Activated T-helper 17 cell treated with anti-CD3 and anti-CD28 coated beads, Interleukin-2, amount 50 U/mL, for 72 hours (primary cell): ENCODE results near the gene CTDSPL. TPM values are rescaled to one million over a fixed set of nuclear protein-coding genes. Genes with fewer than 3 reads are reported as not detected.
A peak's percentile ranks its signal among the peaks of the same experiment; 100 is the strongest.

Source experiments
- ATAC-seq: fragments of 150-1000 bp; cut with Tn5 transposase; replicated peaks from 2 replicates; pipeline ENCODE4 v1.10.0; 2021; ENCODE audit warnings: mild to moderate bottlenecking, moderate library complexity
- H3K27ac Mint-ChIP-seq: one replicate; pipeline ENCODE4 v1.8.0; 2022; ENCODE audit warnings: mixed read lengths
- H3K27me3 Mint-ChIP-seq: one replicate; pipeline ENCODE4 v1.8.0; 2022; ENCODE audit warnings: mixed read lengths
- H3K36me3 Mint-ChIP-seq: one replicate; pipeline ENCODE4 v1.8.0; 2022; ENCODE audit warnings: low read depth, mild to moderate bottlenecking, mixed read lengths
- H3K4me1 Mint-ChIP-seq: one replicate; pipeline ENCODE4 v1.8.0; 2022; ENCODE audit warnings: mixed read lengths
- H3K4me3 Mint-ChIP-seq: one replicate; pipeline ENCODE4 v1.8.0; 2022; ENCODE audit warnings: mild to moderate bottlenecking, mixed read lengths
- H3K9me3 Mint-ChIP-seq: one replicate; pipeline ENCODE4 v1.8.0; 2022; ENCODE audit warnings: mixed read lengths
- total RNA-seq, 2 donors: library from RNA; stranded (reverse); gene quantifications; one replicate each; pipeline ENCODE4 v1.2.3, GENCODE V29; 2022

CTDSPL gene
- total RNA-seq, 2 donors from 2014 or later: 1.5 to 2.3 TPM

DNA sequence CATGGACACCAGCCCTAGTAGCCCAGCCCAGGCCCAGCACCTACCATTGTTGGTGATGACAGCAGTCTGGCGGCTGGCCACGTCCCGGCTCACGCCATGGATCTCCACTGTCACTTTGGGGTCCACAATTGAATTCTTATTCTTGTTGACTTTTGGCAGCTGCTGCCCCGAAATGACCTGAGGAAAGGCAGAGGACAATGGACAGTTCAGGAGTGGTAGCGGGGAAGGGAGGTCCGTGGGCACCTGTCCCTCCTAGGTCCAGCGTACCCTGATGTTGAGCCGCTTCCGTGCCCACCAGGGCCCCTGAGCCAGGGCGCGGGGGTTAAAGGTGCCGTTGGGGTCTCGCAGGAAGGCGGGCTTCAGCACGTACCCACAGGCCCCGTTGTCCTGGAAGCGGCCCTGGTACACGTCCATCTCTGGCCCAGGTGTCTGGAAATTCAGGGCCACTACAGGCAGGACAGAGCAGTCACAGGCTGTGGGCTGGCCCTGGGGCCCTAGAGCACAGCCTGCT is 146.6 kb downstream of the CTDSPL start:
- Mint-ChIP-seq H3K27ac (no peak overlapping the region), H3K36me3 (no peaks in the 10 kb centered on the region), H3K9me3 (no peaks in the 10 kb centered on the region), H3K4me3 (no peak overlapping the region), H3K4me1 (peaks cover 12% of the 10 kb centered on the region), H3K27me3 (no peaks in the 10 kb centered on the region)
- no peak for ATAC-seq

DNA sequence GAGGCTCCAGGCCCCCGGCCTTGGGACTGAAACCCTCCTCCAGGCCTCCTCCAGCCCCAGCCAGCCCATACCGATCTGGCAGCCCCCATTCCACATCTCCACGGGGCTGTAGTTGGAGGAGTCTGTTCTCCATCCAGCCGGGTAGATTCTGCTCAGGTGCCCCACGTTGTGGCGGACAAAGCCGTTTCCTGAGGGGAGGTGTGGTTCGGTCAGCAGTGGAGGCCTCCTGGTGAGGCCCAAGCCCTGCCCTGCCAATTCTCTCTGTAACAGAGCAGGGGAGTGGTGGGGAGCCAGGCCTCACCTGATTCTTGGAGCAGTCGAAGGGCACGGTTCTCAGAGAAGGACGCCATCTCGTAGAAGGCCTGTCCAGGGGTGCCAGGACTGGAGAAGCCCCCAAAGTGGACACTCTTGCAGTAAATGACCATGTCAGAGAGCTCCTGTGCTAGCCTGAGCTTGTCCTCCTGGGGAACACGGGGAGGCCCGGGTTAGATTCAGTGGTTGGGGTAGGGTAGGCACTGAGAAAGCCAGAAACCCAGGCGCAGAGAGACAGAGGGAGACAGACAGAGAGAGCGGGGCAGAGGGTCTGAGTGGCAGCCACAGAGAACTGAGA is 147.4 kb downstream of the CTDSPL start:
- H3K27ac Mint-ChIP-seq: peak overlapping the region; percentile 61

DNA sequence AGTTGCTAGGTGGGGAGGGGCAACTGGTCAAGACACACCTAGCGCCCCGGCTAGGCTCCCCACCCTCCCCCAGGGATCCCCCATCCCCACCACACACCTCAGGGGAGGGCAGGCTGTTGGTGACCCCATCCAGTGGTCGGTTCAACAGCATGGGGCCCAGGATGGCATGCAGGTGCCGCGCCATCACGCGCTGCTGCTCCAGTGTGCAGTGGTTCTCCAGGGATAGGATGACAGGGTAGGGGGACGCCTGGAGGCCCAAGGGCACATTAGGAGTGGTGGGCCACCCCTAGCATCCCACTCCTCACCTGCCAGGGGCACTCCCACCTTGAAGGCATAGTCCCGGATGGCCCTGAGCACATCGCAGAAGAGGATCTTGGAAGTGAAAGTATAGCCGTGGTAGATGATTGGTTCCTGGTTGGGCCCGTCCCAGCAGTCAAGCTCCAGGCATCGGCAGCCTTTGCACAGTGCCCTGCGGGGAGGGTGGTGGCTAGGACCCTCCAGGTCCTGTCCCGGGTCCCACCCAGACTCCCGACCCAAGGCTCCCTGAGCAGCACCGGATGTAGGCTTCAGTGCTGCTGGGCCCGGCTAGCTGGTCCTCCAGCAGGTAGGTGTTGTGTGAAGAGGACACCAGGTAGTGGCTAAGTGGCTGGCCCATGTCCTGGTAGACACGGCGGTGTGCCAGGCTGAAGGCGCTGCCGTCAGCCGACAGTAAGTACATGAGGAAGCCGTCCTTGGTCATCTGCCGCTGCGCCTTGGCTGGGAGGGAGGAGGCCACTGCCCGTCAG is 148.3 kb downstream of the CTDSPL start:
- H3K36me3 Mint-ChIP-seq: peaks cover 15% of the 10 kb centered on the region
- no peaks in the 10 kb centered on the region for H3K4me1 Mint-ChIP-seq
- peak overlapping the region; percentile 61 for H3K27ac Mint-ChIP-seq
- no peak for ATAC-seq
- no peaks in the 10 kb centered on the region for H3K9me3 Mint-ChIP-seq
- H3K27me3 Mint-ChIP-seq: no peaks in the 10 kb centered on the region
- no peak overlapping the region for H3K4me3 Mint-ChIP-seq

More for the DNA sequence above, 147.4 kb downstream of the CTDSPL start:
- Mint-ChIP-seq H3K4me3 (no peak overlapping the region), H3K4me1 (peaks cover 8% of the 10 kb centered on the region), H3K27me3 (no peaks in the 10 kb centered on the region), H3K36me3 (peaks cover 6% of the 10 kb centered on the region), H3K9me3 (no peaks in the 10 kb centered on the region)
- ATAC-seq: no peak

DNA sequence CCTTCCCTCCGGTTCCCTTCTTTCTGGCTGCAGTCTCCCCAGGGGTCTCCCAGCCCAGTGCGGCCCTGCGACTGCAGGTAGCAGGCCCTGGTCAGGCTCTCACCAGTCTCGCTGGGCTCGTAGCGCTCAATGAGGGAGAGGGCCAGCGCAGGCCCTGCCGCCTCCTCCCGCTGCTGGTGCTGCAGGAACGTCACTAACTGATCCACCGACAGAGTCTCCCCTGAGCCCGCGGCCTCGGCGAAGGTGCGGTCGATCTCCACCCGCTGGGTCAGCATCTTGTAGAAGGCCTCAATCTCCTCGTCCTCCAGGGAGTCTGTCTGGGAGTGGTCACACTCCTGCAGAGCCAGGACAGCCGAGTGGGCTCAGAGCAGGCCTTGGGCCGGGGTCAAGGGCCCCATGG is 149.4 kb downstream of the CTDSPL start:
- H3K4me1 Mint-ChIP-seq: no peaks in the 10 kb centered on the region
- peaks cover 24% of the 10 kb centered on the region for H3K36me3 Mint-ChIP-seq
- H3K9me3 Mint-ChIP-seq: no peaks in the 10 kb centered on the region
- no peaks in the 10 kb centered on the region for H3K27me3 Mint-ChIP-seq
- ATAC-seq: no peak
- H3K27ac Mint-ChIP-seq: no peak overlapping the region
- no peak overlapping the region for H3K4me3 Mint-ChIP-seq

DNA sequence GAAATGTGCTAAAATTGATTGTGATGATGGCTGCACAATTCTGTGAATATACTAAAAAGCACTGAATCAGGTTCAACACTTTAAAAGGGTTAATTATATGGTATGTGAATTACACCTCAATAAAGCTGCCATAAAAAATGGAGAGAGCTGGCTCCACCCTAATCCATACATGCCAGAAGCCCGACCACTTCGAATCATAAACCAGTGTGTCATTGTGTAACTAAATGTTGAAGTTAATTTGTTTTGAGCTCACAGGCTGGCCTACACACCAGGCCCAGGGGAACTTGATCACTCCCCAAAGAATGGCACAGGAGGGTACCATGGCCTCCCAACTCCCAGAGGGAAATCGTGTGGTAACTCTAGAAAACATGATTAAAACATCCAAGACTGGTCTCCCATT is 153.8 kb downstream of the CTDSPL start:
- H3K27me3 Mint-ChIP-seq: no peaks in the 10 kb centered on the region
- ATAC-seq: no peak
- no peak overlapping the region for H3K4me3 Mint-ChIP-seq
- peak overlapping the region; percentile 35 for H3K27ac Mint-ChIP-seq
- peaks cover 57% of the 10 kb centered on the region for H3K36me3 Mint-ChIP-seq
- H3K4me1 Mint-ChIP-seq: no peaks in the 10 kb centered on the region
- peaks cover 4% of the 10 kb centered on the region for H3K9me3 Mint-ChIP-seq

DNA sequence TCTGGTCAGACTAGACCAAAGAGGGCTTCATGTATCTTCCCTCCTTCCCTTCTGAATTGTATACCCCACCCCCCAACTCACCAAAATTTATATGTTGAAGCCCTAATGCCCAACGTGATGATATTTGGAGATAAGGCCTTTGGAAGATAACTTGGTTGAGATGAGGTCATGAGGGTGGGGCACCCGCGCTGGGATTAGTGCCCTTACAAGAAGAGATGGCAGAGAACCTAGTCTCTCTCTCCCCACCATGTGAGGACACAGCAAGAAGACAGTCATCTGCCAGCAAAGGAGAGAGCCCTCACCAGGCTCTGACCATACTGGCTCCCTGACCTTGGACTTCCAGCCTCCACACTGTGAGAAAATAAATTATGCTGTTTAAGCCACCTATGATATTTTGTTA is 154.3 kb downstream of the CTDSPL start:
- H3K9me3 Mint-ChIP-seq: peaks cover 4% of the 10 kb centered on the region
- H3K4me3 Mint-ChIP-seq: no peak overlapping the region
- peaks cover 57% of the 10 kb centered on the region for H3K36me3 Mint-ChIP-seq
- ATAC-seq: no peak
- H3K27me3 Mint-ChIP-seq: no peaks in the 10 kb centered on the region
- no peaks in the 10 kb centered on the region for H3K4me1 Mint-ChIP-seq
- H3K27ac Mint-ChIP-seq: no peak overlapping the region

DNA sequence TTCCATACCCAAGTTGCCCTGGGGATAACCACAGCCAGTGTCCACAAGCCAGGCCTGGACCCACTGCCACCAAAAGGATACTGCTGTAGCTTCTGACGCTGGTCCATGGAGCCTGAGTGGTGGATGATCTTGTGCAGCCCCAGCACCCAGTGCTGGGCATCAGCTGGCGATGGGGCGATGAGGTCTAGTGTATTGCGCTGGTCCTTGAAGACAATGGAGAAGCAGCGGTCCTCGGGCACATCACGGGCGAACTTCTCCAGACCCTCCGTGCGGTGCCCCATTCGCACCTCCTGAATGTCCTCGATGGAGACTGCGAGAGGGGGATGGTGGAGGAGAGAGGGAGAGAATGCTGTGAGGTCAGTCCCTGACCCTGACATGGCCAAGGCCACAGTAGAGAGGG is 154.7 kb downstream of the CTDSPL start:
- Mint-ChIP-seq H3K27me3 (no peaks in the 10 kb centered on the region), H3K36me3 (peaks cover 57% of the 10 kb centered on the region), H3K4me1 (no peaks in the 10 kb centered on the region), H3K9me3 (peaks cover 4% of the 10 kb centered on the region), H3K4me3 (no peak overlapping the region), H3K27ac (peak overlapping the region; percentile 28)
- no peak for ATAC-seq

DNA sequence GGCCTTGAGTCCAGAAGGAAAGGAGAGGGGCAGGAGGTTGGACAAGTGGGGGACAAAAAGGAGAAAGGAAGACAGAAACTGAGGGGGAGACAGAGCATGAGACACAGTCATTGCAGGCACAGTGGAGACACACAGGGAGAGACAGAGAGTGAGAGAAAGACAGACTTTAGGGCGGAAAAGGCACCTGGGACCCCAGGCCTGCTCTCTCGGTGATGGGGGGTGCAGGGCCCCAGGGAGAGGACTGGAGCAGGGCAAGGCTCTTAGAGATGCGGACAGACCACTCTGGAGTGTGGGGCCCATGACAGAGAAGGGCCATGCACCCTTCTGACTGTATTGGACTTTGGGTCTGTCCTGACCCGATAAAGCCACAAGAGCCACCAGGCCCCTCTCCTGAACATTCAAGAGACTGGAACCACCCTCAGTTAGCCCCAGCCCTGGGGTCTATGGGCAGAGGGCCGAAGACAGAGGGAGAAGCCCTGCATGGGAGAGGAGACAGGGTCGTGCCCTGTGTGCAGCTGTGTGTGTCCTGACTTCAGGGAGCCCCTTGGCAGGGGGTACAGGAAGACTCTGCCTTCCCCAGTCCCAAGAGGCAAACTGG is 155.3 kb downstream of the CTDSPL start:
- Mint-ChIP-seq H3K4me3 (no peak overlapping the region), H3K9me3 (peaks cover 4% of the 10 kb centered on the region), H3K27ac (peak overlapping the region; percentile 28), H3K27me3 (no peaks in the 10 kb centered on the region), H3K36me3 (peaks cover 57% of the 10 kb centered on the region), H3K4me1 (peaks cover 5% of the 10 kb centered on the region)
- no peak for ATAC-seq

DNA sequence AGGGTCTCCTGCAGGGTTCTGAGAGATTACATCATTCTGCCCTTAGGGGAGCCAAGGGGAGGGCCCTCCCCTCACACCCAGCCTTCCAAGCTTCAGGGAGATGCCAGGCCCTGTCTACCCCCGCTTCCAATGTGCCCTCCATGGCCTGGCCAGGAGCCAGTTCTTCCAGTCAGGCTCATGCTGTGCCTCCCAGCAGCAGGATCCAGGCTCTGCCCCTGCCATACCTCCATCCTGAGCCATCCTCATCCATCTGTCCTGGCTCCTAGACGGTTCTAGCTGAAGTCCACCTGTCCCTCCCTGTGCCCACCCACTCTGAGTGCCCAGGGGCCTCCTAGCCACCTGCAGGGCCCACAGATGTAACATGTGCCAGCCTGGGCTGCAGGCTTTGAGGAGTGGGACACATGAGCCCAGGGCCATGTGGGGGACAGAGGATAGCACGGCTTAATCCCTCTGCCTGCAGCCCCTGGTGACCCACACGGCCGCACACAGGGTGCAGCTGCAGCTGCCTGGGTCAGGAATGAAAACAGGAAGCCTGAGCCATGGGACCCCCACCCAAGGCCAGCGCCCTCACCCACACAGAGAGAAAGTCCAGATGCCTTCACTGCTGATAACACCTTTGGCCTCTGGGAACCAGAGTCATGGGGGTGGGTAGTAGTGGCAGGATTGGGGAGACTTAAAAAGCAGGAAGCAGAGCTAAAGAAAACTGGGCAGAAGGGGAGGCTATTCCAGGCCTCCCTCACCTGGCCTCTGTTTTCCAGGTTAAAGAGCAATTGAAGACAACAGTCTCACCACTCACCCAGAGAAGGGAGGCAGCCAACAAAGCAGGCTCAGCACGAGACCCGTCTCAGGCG is 156.0 kb downstream of the CTDSPL start:
- no peak for ATAC-seq
- H3K27me3 Mint-ChIP-seq: no peaks in the 10 kb centered on the region
- peaks cover 4% of the 10 kb centered on the region for H3K9me3 Mint-ChIP-seq
- H3K27ac Mint-ChIP-seq: no peak overlapping the region
- H3K4me3 Mint-ChIP-seq: no peak overlapping the region
- H3K4me1 Mint-ChIP-seq: peaks cover 6% of the 10 kb centered on the region
- H3K36me3 Mint-ChIP-seq: peaks cover 57% of the 10 kb centered on the region

DNA sequence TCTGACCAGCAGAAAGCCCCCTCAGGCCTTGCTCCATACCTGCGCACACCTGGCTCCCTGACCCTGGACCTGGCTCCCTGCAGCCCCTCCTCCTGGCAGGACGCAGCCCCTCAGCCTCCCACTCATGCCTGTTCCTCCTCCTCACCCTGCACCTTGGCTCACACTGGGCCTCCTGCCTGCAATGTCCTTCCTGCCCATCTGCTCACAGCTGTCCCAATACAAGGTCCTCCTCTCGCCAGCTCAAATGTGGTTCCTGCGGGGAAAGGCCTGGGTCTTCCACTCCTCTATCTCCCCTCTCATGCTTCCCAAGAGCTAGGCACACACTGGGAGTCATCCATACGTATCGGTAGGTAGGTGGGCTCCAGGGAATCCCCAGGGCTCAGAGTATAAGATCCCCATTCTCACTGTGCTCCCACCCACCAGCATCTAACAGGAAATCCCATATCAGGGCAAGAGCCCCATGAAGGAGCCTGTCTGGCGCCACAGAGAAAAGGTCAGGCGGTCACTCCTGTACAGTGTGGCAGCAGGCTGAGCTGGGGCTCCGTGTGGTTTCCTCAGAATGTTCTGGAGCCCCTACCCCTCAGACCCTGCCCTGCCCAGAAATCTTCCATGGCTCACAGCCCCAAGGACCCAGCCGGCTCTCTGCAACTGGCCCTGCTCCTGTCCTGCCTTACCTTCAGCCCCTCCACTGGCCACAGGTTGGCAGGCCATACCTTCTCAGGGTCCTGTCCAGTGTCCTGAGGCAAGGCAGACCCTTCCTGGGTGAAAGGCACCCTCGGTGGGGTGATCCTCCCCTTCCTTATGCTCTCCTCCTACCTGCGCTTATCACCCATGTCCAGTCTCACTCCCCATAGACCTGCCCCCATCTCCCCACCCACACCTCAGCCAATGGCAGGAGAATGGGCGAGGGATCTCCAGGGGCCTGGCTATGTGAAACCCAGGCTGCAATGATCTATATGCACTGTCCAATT is 156.9 kb downstream of the CTDSPL start:
- H3K36me3 Mint-ChIP-seq: peaks cover 56% of the 10 kb centered on the region
- no peak for ATAC-seq
- no peaks in the 10 kb centered on the region for H3K27me3 Mint-ChIP-seq
- peak overlapping the region; percentile 15 for H3K27ac Mint-ChIP-seq
- peaks cover 15% of the 10 kb centered on the region for H3K4me1 Mint-ChIP-seq
- H3K4me3 Mint-ChIP-seq: no peak overlapping the region
- H3K9me3 Mint-ChIP-seq: peaks cover 4% of the 10 kb centered on the region

DNA sequence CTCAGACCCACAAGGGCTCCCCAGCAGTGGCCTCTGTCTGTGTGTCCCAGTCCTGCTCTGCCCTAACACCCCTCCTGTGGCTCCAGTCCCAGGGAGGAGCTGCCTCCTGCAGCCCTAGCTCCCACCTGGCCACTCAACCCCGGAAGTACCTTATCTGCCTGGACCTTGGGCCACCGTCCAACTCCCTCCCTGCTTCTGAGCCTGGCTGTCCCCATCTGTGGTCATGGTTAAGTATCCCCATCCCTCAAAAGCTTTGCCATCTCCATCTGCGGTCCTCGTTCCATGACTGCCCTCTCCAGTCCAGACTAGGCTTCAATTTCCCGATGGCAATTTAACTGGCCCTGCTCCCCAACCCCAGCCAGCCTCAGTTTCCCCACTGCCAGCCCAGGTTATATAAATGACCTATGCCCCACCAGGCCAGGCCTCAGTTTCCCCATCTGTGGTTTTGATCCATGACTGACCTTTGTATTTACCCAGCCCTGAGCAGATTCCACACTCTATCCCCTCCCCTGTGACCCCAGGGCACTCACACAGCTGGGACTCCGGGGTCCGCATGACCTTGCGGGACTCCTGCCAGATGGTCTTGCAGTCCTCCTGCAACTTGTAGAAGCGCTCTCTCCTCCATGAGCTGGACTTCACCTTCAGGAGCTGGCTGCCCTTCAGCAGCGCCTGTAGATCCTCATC is 158.1 kb downstream of the CTDSPL start:
- Mint-ChIP-seq H3K27me3 (no peaks in the 10 kb centered on the region), H3K4me1 (peaks cover 19% of the 10 kb centered on the region), H3K9me3 (peaks cover 4% of the 10 kb centered on the region), H3K27ac (peak overlapping the region; percentile 87), H3K4me3 (no peak overlapping the region), H3K36me3 (peaks cover 44% of the 10 kb centered on the region)
- ATAC-seq: no peak

DNA sequence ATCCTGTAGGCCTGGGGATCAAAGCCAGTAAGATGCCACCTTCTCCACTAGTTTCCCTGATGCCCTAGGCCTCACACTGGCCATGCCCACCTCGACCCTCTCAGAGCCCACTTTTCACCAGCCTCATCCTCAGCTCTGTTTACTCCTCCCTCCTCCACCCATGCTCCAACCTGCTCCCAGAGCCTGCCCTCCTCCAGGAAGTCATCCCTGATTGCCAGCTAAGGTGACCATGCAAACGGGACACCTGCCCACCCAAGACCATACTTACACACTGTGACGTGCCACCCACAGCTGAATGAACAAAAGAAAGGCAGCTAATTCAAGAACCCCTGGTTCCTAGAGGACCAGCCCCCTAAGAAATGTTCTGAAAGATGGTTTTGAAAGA is 158.7 kb downstream of the CTDSPL start:
- peaks cover 19% of the 10 kb centered on the region for H3K4me1 Mint-ChIP-seq
- peaks cover 4% of the 10 kb centered on the region for H3K9me3 Mint-ChIP-seq
- H3K36me3 Mint-ChIP-seq: peaks cover 38% of the 10 kb centered on the region
- H3K27me3 Mint-ChIP-seq: no peaks in the 10 kb centered on the region
- ATAC-seq: no peak
- H3K27ac Mint-ChIP-seq: peak overlapping the region; percentile 87
- no peak overlapping the region for H3K4me3 Mint-ChIP-seq

DNA sequence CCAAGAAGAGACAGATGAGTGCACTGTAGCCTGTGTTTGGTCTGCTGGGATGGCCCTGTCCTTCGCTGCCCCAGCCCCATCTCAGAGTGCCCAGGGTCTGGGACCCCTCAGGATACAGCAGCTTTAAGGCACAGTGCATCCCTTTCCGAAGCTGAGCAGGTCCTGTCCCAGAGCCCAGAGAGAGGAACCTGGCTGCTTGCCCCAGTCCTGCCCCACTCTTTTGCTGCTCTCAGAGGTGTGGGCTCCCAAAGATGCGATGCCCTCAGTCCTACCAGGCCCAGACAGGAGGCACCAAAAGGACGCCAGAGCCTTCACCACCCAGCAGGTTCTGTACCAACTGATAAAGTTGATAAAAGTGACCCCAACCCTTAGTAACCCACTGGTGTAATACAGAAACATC is 159.5 kb downstream of the CTDSPL start:
- Mint-ChIP-seq H3K4me3 (no peak overlapping the region), H3K27me3 (no peaks in the 10 kb centered on the region), H3K9me3 (peaks cover 4% of the 10 kb centered on the region), H3K4me1 (peaks cover 26% of the 10 kb centered on the region), H3K27ac (peak overlapping the region; percentile 87), H3K36me3 (peaks cover 32% of the 10 kb centered on the region)
- ATAC-seq: no peak
